T47D (cell line): ENCODE data around the gene SRL.

Source experiments
- DNase-seq, 2 experiments: peaks; one replicate each; pipeline versions ENCODE4 v3.0.0 to v3.0.0-alpha.2; 2011 to 2012; ENCODE audit warnings: low read depth in 1 of 2, low spot score in 1 of 2
- JUND ChIP-seq: IDR thresholded peaks from 2 replicates; pipeline ENCODE4 v1.6.1; 2012; ENCODE audit warnings: low read depth
- in situ Hi-C: cut with HindIII; loops from 2 replicates; pipeline ENCODE4 v1.10.0; 2016; ENCODE audit warnings: low sequenced_read_pairs, low pct_unique_long_range_greater_than_20kb

SRL gene

GRCh38 chr16:4233431-4233830, 8.4 kb downstream of the SRL start:
- in situ Hi-C loops, result no loop called here
- DNase-seq, result no peak
- no peak for TF ChIP-seq JUND

GRCh38 chr16:4232541-4233386, 9.1 kb downstream of the SRL start:
- peak in 1 of 2 experiments; percentile 33 for DNase-seq
- TF ChIP-seq JUND, result no peak
- in situ Hi-C loops, result no loop called here

- in situ Hi-C loops, result no loop called here
Measured at GRCh38 chr16:4231886-4232285, 10.0 kb downstream of the SRL start.

GRCh38 chr16:4231367-4231766, 10.5 kb downstream of the SRL start:
- in situ Hi-C loops, result no loop called here
- no peak for DNase-seq
- TF ChIP-seq JUND, result no peak

More at GRCh38 chr16:4231886-4232285, 10.0 kb downstream of the SRL start:
- no peak for DNase-seq
- no peak for TF ChIP-seq JUND

GRCh38 chr16:4227040-4227332, 14.9 kb downstream of the SRL start:
- in situ Hi-C loops, result no loop called here

GRCh38 chr16:4226251-4227039, 15.4 kb downstream of the SRL start:
- TF ChIP-seq JUND, result no peak
- DNase-seq, result no peak
- in situ Hi-C loops, result no loop called here

More at GRCh38 chr16:4227040-4227332, 14.9 kb downstream of the SRL start:
- no peak for DNase-seq
- no peak for TF ChIP-seq JUND

GRCh38 chr16:4225075-4225474, 16.8 kb downstream of the SRL start:
- no peak for DNase-seq
- in situ Hi-C loops, result no loop called here
- TF ChIP-seq JUND, result no peak

GRCh38 chr16:4220358-4220757, 21.5 kb downstream of the SRL start:
- TF ChIP-seq JUND, result no peak
- in situ Hi-C loops, result no loop called here

GRCh38 chr16:4218202-4218601, 23.7 kb downstream of the SRL start:
- no peak for DNase-seq
- TF ChIP-seq JUND, result no peak
- in situ Hi-C loops, result no loop called here

More at GRCh38 chr16:4220358-4220757, 21.5 kb downstream of the SRL start:
- DNase-seq, result no peak

GRCh38 chr16:4217204-4218131, 24.4 kb downstream of the SRL start:
- no peak for TF ChIP-seq JUND
- no peak for DNase-seq
- in situ Hi-C loops, result no loop called here

GRCh38 chr16:4216596-4216995, 25.3 kb downstream of the SRL start:
- DNase-seq, result no peak
- in situ Hi-C loops, result no loop called here
- TF ChIP-seq JUND, result no peak

GRCh38 chr16:4215106-4215505, 26.8 kb downstream of the SRL start:
- in situ Hi-C loops, result no loop called here
- DNase-seq, result no peak
- no peak for TF ChIP-seq JUND
